ENCODE results near the gene CNR2.
A peak's percentile ranks its signal among the peaks of the same experiment; 100 is the strongest.

CNR2 gene

GRCh38 chr1:23924601-23925000 is 11.4 kb upstream of the CNR2 start:
- Histone ChIP-seq H4K91ac (ENCODE audit: low read depth, low read length, poor library complexity) (no peak overlapping the region), H3K27ac (replicated peaks; ENCODE audit: low read length) (no peak overlapping the region), H3K14ac (ENCODE audit: low read length) (no peak overlapping the region), H3K4me1 (ENCODE audit: control insufficient read depth in 2 of 2, insufficient read depth in 1 of 2, low read depth in 1 of 2, low read length in 2 of 2) (no peaks in the 10 kb centered on the region), H2AK5ac (ENCODE audit: low read depth, low read length) (no peak overlapping the region), H4K8ac (ENCODE audit: low read depth, low read length) (no peak overlapping the region), H3K18ac (ENCODE audit: low read length) (no peak overlapping the region), H3K4me3 (ENCODE audit: low read length in 2 of 2) (no peak overlapping the region), H2BK12ac (ENCODE audit: low read length) (no peak overlapping the region), H3K4me2 (ENCODE audit: insufficient read depth, low read length, poor library complexity, severe bottlenecking) (no peak overlapping the region), H2BK5ac (ENCODE audit: low read length) (no peak overlapping the region), H3K36me3 (replicated peaks in 1 of 2; ENCODE audit: control insufficient read depth in 2 of 2, insufficient read depth in 2 of 2, low read length in 2 of 2) (no peaks in the 10 kb centered on the region), H2AFZ (ENCODE audit: low read length) (no peak overlapping the region), H3K4ac (ENCODE audit: low read length) (no peak overlapping the region), H3K9me3 (replicated peaks in 1 of 2; ENCODE audit: control insufficient read depth in 2 of 2, insufficient read depth in 1 of 2, low read depth in 1 of 2, low read length in 2 of 2) (no peaks in the 10 kb centered on the region), H2BK120ac (ENCODE audit: low read depth, low read length) (no peak overlapping the region), H3K79me1 (ENCODE audit: low read depth, low read length) (no peaks in the 10 kb centered on the region), H3K27me3 (ENCODE audit: control insufficient read depth in 3 of 3, insufficient read depth in 3 of 3, low read depth in 1 of 3, low read length in 3 of 3) (no peaks in the 10 kb centered on the region), H2BK15ac (ENCODE audit: low read length) (no peak overlapping the region), H3K23ac (ENCODE audit: low read depth, low read length, poor library complexity) (no peak overlapping the region), H3K9ac (ENCODE audit: low read depth, low read length, poor library complexity) (no peak overlapping the region)
- DNase-seq (ENCODE audit: low spot score): no peak
- WGBS, 2 donors (ENCODE audit: extremely low coverage in 2 of 2, insufficient read length in 2 of 2, insufficient replicate concordance in 1 of 2): no CpG with 5 or more reads among the region's 11 CpGs

DNA sequence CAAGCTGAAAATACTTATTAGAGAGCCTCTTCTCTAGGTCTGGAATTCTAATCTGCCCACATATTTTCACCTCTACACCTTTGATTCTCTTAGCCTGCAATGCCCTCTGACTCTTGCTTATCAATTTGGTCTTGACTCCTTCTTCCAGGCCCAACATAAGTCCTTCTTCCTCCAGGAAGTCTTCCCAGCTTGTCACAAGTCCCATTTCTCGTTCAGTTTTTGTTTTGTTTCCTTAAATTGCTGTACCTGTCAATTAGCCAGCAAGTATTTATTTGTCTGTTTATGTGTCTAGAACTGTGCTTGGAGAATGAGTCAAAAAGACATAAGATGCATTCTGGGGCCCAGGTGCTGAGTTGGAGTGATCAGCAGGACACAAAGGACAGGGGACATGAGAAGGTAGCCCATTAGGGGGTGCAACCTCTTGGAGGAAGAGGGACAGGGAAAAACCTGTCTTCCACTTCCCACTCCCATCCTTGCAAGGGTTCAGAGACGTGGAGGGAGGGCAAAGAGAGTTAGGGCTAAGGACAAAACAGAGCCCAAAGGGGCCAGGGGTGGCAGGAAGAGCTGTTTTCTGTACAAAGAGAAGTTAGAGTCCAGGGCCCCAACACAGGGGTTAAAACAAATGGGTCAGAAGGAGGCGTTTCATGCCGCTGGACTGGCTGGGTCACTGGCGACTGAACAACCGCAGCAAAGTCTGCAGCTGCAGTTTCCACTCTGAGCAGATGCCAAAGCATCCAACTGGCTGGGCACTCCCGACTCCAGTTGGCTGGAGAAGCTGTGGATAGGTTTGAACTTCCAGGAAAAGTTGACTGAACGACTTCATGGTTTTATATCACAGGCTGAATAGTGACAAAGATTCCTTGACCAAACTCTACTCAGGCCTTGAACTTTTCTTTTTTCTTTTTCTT is 10.7 kb upstream of the CNR2 start:
- Histone ChIP-seq H3K4ac (ENCODE audit: low read length) (no peak overlapping the region), H3K9me3 (replicated peaks in 1 of 2; ENCODE audit: control insufficient read depth in 2 of 2, insufficient read depth in 1 of 2, low read depth in 1 of 2, low read length in 2 of 2) (no peaks in the 10 kb centered on the region), H3K23ac (ENCODE audit: low read depth, low read length, poor library complexity) (no peak overlapping the region), H3K36me3 (replicated peaks in 1 of 2; ENCODE audit: control insufficient read depth in 2 of 2, insufficient read depth in 2 of 2, low read length in 2 of 2) (no peaks in the 10 kb centered on the region), H3K27ac (replicated peaks; ENCODE audit: low read length) (no peak overlapping the region), H3K4me1 (ENCODE audit: control insufficient read depth in 2 of 2, insufficient read depth in 1 of 2, low read depth in 1 of 2, low read length in 2 of 2) (no peaks in the 10 kb centered on the region), H3K9ac (ENCODE audit: low read depth, low read length, poor library complexity) (no peak overlapping the region), H4K8ac (ENCODE audit: low read depth, low read length) (no peak overlapping the region), H3K79me1 (ENCODE audit: low read depth, low read length) (no peaks in the 10 kb centered on the region), H2AK5ac (ENCODE audit: low read depth, low read length) (no peak overlapping the region), H2BK12ac (ENCODE audit: low read length) (no peak overlapping the region), H3K4me2 (ENCODE audit: insufficient read depth, low read length, poor library complexity, severe bottlenecking) (no peak overlapping the region), H3K27me3 (ENCODE audit: control insufficient read depth in 3 of 3, insufficient read depth in 3 of 3, low read depth in 1 of 3, low read length in 3 of 3) (no peaks in the 10 kb centered on the region), H2BK15ac (ENCODE audit: low read length) (no peak overlapping the region), H3K4me3 (ENCODE audit: low read length in 2 of 2) (no peak overlapping the region), H4K91ac (ENCODE audit: low read depth, low read length, poor library complexity) (no peak overlapping the region), H3K14ac (ENCODE audit: low read length) (no peak overlapping the region), H2AFZ (ENCODE audit: low read length) (no peak overlapping the region), H3K18ac (ENCODE audit: low read length) (peak overlapping the region; percentile 36), H2BK120ac (ENCODE audit: low read depth, low read length) (no peak overlapping the region), H2BK5ac (ENCODE audit: low read length) (no peak overlapping the region)
- no CpG with 5 or more reads among the region's 8 CpGs for WGBS, 2 donors (ENCODE audit: extremely low coverage in 2 of 2, insufficient read length in 2 of 2, insufficient replicate concordance in 1 of 2)
- DNase-seq (ENCODE audit: low spot score): no peak

GRCh38 chr1:23922321-23922943 is 9.3 kb upstream of the CNR2 start:
- Histone ChIP-seq H3K14ac (ENCODE audit: low read length) (no peak overlapping the region), H2BK15ac (ENCODE audit: low read length) (no peak overlapping the region), H3K27ac (replicated peaks; ENCODE audit: low read length) (no peak overlapping the region), H2AK5ac (ENCODE audit: low read depth, low read length) (no peak overlapping the region), H3K4me1 (ENCODE audit: control insufficient read depth in 2 of 2, insufficient read depth in 1 of 2, low read depth in 1 of 2, low read length in 2 of 2) (no peaks in the 10 kb centered on the region), H3K9ac (ENCODE audit: low read depth, low read length, poor library complexity) (no peak overlapping the region), H2AFZ (ENCODE audit: low read length) (no peak overlapping the region), H3K79me1 (ENCODE audit: low read depth, low read length) (no peaks in the 10 kb centered on the region), H3K4me2 (ENCODE audit: insufficient read depth, low read length, poor library complexity, severe bottlenecking) (no peak overlapping the region), H2BK12ac (ENCODE audit: low read length) (no peak overlapping the region), H3K4me3 (ENCODE audit: low read length in 2 of 2) (no peak overlapping the region), H3K36me3 (replicated peaks in 1 of 2; ENCODE audit: control insufficient read depth in 2 of 2, insufficient read depth in 2 of 2, low read length in 2 of 2) (no peaks in the 10 kb centered on the region), H3K18ac (ENCODE audit: low read length) (no peak overlapping the region), H4K91ac (ENCODE audit: low read depth, low read length, poor library complexity) (no peak overlapping the region), H3K4ac (ENCODE audit: low read length) (no peak overlapping the region), H4K8ac (ENCODE audit: low read depth, low read length) (no peak overlapping the region), H3K27me3 (ENCODE audit: control insufficient read depth in 3 of 3, insufficient read depth in 3 of 3, low read depth in 1 of 3, low read length in 3 of 3) (no peaks in the 10 kb centered on the region), H3K23ac (ENCODE audit: low read depth, low read length, poor library complexity) (no peak overlapping the region), H2BK120ac (ENCODE audit: low read depth, low read length) (no peak overlapping the region), H2BK5ac (ENCODE audit: low read length) (no peak overlapping the region), H3K9me3 (replicated peaks in 1 of 2; ENCODE audit: control insufficient read depth in 2 of 2, insufficient read depth in 1 of 2, low read depth in 1 of 2, low read length in 2 of 2) (no peaks in the 10 kb centered on the region)
- no CpG with 5 or more reads among the region's 8 CpGs for WGBS, 2 donors (ENCODE audit: extremely low coverage in 2 of 2, insufficient read length in 2 of 2, insufficient replicate concordance in 1 of 2)
- DNase-seq (ENCODE audit: low spot score): no peak

All from neuronal stem cell (in vitro differentiated cells).